Gastroesophageal sphincter (tissue), 3 donors: ENCODE results near the gene PPP4R1.

ENCODE experiments used
- POLR2A ChIP-seq, 2 donors: fragments of 450-650 bp; IDR thresholded peaks; one replicate each; pipeline ENCODE4 v1.6.1; 2017; ENCODE audit warnings: antibody characterized with exemption in 2 of 2, mild to moderate bottlenecking in 2 of 2, moderate library complexity in 1 of 2
- POLR2AphosphoS5 ChIP-seq: sonication (generic); formaldehyde crosslinking; IDR thresholded peaks from one replicate; pipeline ENCODE4 v1.6.1; 2017; ENCODE audit warnings: antibody characterized with exemption
- TF ChIP-seq, protein P1 (sequence below), 4 experiments: fragments of 200-600 bp in 2 of 4; fragments of 450-650 bp in 2 of 4; sonication (generic) in 1 of 4; IDR thresholded peaks; one replicate each; pipeline ENCODE4 v1.5.1; 2017 to 2019; ENCODE audit warnings: antibody characterized with exemption in 4 of 4, mild to moderate bottlenecking in 2 of 4, moderate library complexity in 2 of 4

DNA sequence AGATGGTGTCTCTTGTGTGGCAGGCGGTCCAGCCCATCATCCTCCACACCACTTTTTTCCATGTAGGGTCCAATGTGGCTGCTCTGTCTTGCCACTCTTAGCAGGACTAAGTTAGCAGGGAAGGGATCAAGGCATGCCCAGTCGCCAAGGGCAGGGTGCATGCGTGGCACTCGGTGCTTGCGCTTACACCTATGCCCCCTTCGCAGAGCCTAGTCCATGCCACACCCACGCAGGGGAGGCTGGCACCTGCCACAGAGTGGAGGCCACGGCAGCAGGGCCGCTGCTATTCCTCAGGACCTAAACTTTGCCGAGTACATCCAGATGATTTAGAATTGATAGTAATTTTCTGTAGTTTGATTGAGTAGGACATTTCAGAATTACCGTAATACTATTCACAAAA lies 79.5 kb downstream of the PPP4R1 start:
- TF ChIP-seq, protein P1, sequence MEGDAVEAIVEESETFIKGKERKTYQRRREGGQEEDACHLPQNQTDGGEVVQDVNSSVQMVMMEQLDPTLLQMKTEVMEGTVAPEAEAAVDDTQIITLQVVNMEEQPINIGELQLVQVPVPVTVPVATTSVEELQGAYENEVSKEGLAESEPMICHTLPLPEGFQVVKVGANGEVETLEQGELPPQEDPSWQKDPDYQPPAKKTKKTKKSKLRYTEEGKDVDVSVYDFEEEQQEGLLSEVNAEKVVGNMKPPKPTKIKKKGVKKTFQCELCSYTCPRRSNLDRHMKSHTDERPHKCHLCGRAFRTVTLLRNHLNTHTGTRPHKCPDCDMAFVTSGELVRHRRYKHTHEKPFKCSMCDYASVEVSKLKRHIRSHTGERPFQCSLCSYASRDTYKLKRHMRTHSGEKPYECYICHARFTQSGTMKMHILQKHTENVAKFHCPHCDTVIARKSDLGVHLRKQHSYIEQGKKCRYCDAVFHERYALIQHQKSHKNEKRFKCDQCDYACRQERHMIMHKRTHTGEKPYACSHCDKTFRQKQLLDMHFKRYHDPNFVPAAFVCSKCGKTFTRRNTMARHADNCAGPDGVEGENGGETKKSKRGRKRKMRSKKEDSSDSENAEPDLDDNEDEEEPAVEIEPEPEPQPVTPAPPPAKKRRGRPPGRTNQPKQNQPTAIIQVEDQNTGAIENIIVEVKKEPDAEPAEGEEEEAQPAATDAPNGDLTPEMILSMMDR (IDR thresholded peaks at IDR 0.05) = no peak
- TF ChIP-seq POLR2A (IDR thresholded peaks at IDR 0.05) = no peak
- TF ChIP-seq POLR2AphosphoS5 = no peak
